H1 (cell line): Measurements from ENCODE around the gene ALK. TPM values are rescaled to one million over a fixed set of nuclear protein-coding genes. Genes with fewer than 3 reads are reported as not detected.

Source experiments
- BCL11A ChIP-seq, 2 experiments: IDR thresholded peaks; one replicate each; pipeline ENCODE4 v1.6.1; 2011; ENCODE audit warnings: low read depth in 2 of 2, low read length in 2 of 2, mild to moderate bottlenecking in 2 of 2
- CHD7 ChIP-seq: fragments of 300-600 bp; sonication (generic); IDR thresholded peaks from 2 replicates; pipeline ENCODE4 v1.7.1; 2012; ENCODE audit warnings: low read length, moderate library complexity, mild to moderate bottlenecking, inconsistent platforms; ENCODE audit not compliant: insufficient replicate concordance
- RBBP5 ChIP-seq: IDR thresholded peaks from 2 replicates; pipeline ENCODE4 v1.7.1; 2012; ENCODE audit warnings: low read depth, mild to moderate bottlenecking, inconsistent platforms, low read length, moderate library complexity, borderline replicate concordance
- RFX5 ChIP-seq: IDR thresholded peaks from 2 replicates; pipeline ENCODE4 v1.6.1; 2011; ENCODE audit warnings: low read depth, low read length, improper control_type of control experiment, borderline replicate concordance
- polyA plus RNA-seq, 7 experiments: library from polyadenylated mRNA; depleted of rRNA in 3 of 7; stranded (reverse) in 5 of 7; unstranded in 2 of 7; fragments of >200 nt in 5 of 7; fragments of 200-250 nt in 2 of 7; gene quantifications; 1 replicate in 5 of 7; 2 replicates in 1 of 7; 4 replicates in 1 of 7; pipeline versions ENCODE4 v1.2.1 to v1.2.3, GENCODE V29; 2011 to 2013; ENCODE audit warnings: missing spikeins in 2 of 7, mixed read lengths in 2 of 7
- total RNA-seq: library from RNA; stranded (reverse); fragmentation: NEBNext Ultra II Directional; extraction: Animal tissue kit (Norgen Biotek cat#: 25700); gene quantifications from 2 replicates; pipeline ENCODE4 v1.2.1, GENCODE V29; 2021

ALK gene
- total and polyA plus RNA-seq, 2 of the 8 experiments (the other 6 are each of a cell fraction or from before 2014, with no cell fraction given), result 0.02 to 0.09 TPM

GRCh38 chr2:29946505-29946904 is 25.1 kb upstream of the ALK start (continued):
- TF ChIP-seq CHD7 (no peak), RBBP5 (no peak), RFX5 (no peak), BCL11A (IDR thresholded peaks at IDR 0.05; ENCODE audit: low read depth in 2 of 2, low read length in 2 of 2) (no peak)
